DND-41 (cell line): ENCODE results near the gene CCT2.

Source experiments
- ATAC-seq: fragments of 200-7000 bp; cut with Tn5 transposase; 3 replicates; pipeline ENCODE4 v1.9.1; 2021; ENCODE audit warnings: low read depth; ENCODE audit not compliant: insufficient read depth
- DNase-seq: peaks from one replicate; pipeline ENCODE4 v3.0.0-alpha.2; 2020
- H2AFZ ChIP-seq: 2 replicates; pipeline ENCODE4 v1.6.0; 2012; ENCODE audit warnings: low read depth, low read length
- H3K27ac ChIP-seq: 2 replicates; pipeline ENCODE4 v1.5.1; 2012; ENCODE audit warnings: low read length, inconsistent platforms
- H3K27me3 ChIP-seq: fragments of 200-600 bp; sonication (generic); 2 replicates; pipeline ENCODE4 v1.6.0; 2012; ENCODE audit warnings: low read length, mild to moderate bottlenecking, inconsistent platforms; ENCODE audit not compliant: insufficient read depth, poor library complexity
- H3K36me3 ChIP-seq: 2 replicates; pipeline ENCODE4 v1.5.1; 2012; ENCODE audit warnings: low read length, inconsistent platforms; ENCODE audit not compliant: insufficient read depth
- H3K4me1 ChIP-seq: 2 replicates; pipeline ENCODE4 v1.5.1; 2012; ENCODE audit warnings: mild to moderate bottlenecking, low read length; ENCODE audit not compliant: insufficient read depth
- H3K4me2 ChIP-seq: 2 replicates; pipeline ENCODE4 v1.6.0; 2012; ENCODE audit warnings: mild to moderate bottlenecking, moderate library complexity, low read length, inconsistent platforms; ENCODE audit not compliant: insufficient read depth
- H3K4me3 ChIP-seq, 2 experiments: fragments of 200-600 bp in 1 of 2; shearing (Covaris generic) in 1 of 2; 2 replicates each; pipeline ENCODE4 v1.5.1; 2012 to 2016; ENCODE audit warnings: inconsistent platforms in 2 of 2, low read length in 2 of 2, mild to moderate bottlenecking in 2 of 2, low read depth in 1 of 2, moderate library complexity in 1 of 2
- H3K79me2 ChIP-seq: 2 replicates; pipeline ENCODE4 v1.6.0; 2012; ENCODE audit warnings: low read length, inconsistent platforms; ENCODE audit not compliant: insufficient read depth
- H3K9ac ChIP-seq: 2 replicates; pipeline ENCODE4 v1.6.0; 2012; ENCODE audit warnings: low read depth, mild to moderate bottlenecking, inconsistent platforms, low read length, moderate library complexity
- H3K9me3 ChIP-seq: 2 replicates; pipeline ENCODE4 v1.5.1; 2012; ENCODE audit warnings: low read length, moderate library complexity, mild to moderate bottlenecking, inconsistent platforms; ENCODE audit not compliant: insufficient read depth, severe bottlenecking
- H4K20me1 ChIP-seq: 2 replicates; pipeline ENCODE4 v1.6.0; 2012; ENCODE audit warnings: low read length; ENCODE audit not compliant: insufficient read depth
- CTCF ChIP-seq: IDR thresholded peaks from 2 replicates; pipeline ENCODE4 v1.5.1; 2012; ENCODE audit warnings: borderline replicate concordance, low read length, moderate library complexity, mild to moderate bottlenecking; ENCODE audit not compliant: poor library complexity, severe bottlenecking; ENCODE audit errors: extremely low read depth
- EZH2 ChIP-seq: IDR thresholded peaks from 3 replicates; pipeline ENCODE4 v1.6.1; 2012; ENCODE audit warnings: borderline replicate concordance, low read depth, mild to moderate bottlenecking, moderate library complexity, low read length, inconsistent platforms; ENCODE audit not compliant: severe bottlenecking

CCT2 gene

GRCh38 chr12:69645031-69645430 is 59.8 kb downstream of the CCT2 start:
- Histone ChIP-seq H3K4me2 (no peak overlapping the region), H3K4me1 (no peaks in the 10 kb centered on the region), H2AFZ (no peak overlapping the region), H4K20me1 (no peaks in the 10 kb centered on the region), H3K36me3 (no peaks in the 10 kb centered on the region), H3K9me3 (no peaks in the 10 kb centered on the region), H3K27ac (no peak overlapping the region), H3K9ac (no peak overlapping the region), H3K79me2 (no peaks in the 10 kb centered on the region), H3K27me3 (peaks cover 7% of the 10 kb centered on the region), H3K4me3 (no peak overlapping the region)
- no peak for DNase-seq
- no peak for ATAC-seq
- TF ChIP-seq CTCF (no peak), EZH2 (no peak)

- DNase-seq (no peak), ATAC-seq (no peak)
- H3K9me3 ChIP-seq: no peaks in the 10 kb centered on the region
- H3K27me3 ChIP-seq: peaks cover 7% of the 10 kb centered on the region
- H3K79me2 ChIP-seq: no peaks in the 10 kb centered on the region
- TF ChIP-seq CTCF (no peak), EZH2 (no peak)
- H3K36me3 ChIP-seq: no peaks in the 10 kb centered on the region
- H3K4me1 ChIP-seq: no peaks in the 10 kb centered on the region
- H3K27ac ChIP-seq: no peak overlapping the region
- no peak overlapping the region for H3K4me3 ChIP-seq
- H3K4me2 ChIP-seq: no peak overlapping the region
- H4K20me1 ChIP-seq: no peaks in the 10 kb centered on the region
- no peak overlapping the region for H3K9ac ChIP-seq
- H2AFZ ChIP-seq: no peak overlapping the region
These were observed 61.9 kb downstream of the CCT2 start for GRCh38 chr12:69647178-69647577.

GRCh38 chr12:69648476-69648875 is 63.2 kb downstream of the CCT2 start:
- Histone ChIP-seq H3K9ac (no peak overlapping the region), H3K27me3 (peaks cover 14% of the 10 kb centered on the region), H3K4me3 (no peak overlapping the region), H3K27ac (no peak overlapping the region), H3K4me2 (no peak overlapping the region), H4K20me1 (no peaks in the 10 kb centered on the region), H3K9me3 (no peaks in the 10 kb centered on the region), H3K4me1 (no peaks in the 10 kb centered on the region), H2AFZ (no peak overlapping the region), H3K79me2 (no peaks in the 10 kb centered on the region), H3K36me3 (no peaks in the 10 kb centered on the region)
- DNase-seq (no peak), ATAC-seq (no peak)
- no peak for TF ChIP-seq EZH2
- TF ChIP-seq CTCF: no peak

- H3K4me1 ChIP-seq: no peaks in the 10 kb centered on the region
- no peak overlapping the region for H3K9ac ChIP-seq
- H4K20me1 ChIP-seq: no peaks in the 10 kb centered on the region
- H3K4me2 ChIP-seq: no peak overlapping the region
- no peak overlapping the region for H3K27ac ChIP-seq
- H3K4me3 ChIP-seq: no peak overlapping the region
- H3K79me2 ChIP-seq: no peaks in the 10 kb centered on the region
- ATAC-seq (no peak), DNase-seq (no peak)
- H3K36me3 ChIP-seq: no peaks in the 10 kb centered on the region
- TF ChIP-seq CTCF (no peak), EZH2 (no peak)
- no peaks in the 10 kb centered on the region for H3K9me3 ChIP-seq
- H2AFZ ChIP-seq: no peak overlapping the region
- H3K27me3 ChIP-seq: peaks cover 17% of the 10 kb centered on the region
These were observed 64.3 kb downstream of the CCT2 start for GRCh38 chr12:69649529-69649928.
